Ishikawa (cell line): Measurements from ENCODE around the gene RGL3.

Experiments used
- CEBPB ChIP-seq: IDR thresholded peaks from 2 replicates; pipeline ENCODE4 v1.6.1; 2012
- EGR1 ChIP-seq: IDR thresholded peaks from 2 replicates; pipeline ENCODE4 v1.6.1; 2012
- EP300 ChIP-seq: IDR thresholded peaks from 2 replicates; pipeline ENCODE4 v1.6.1; 2012; ENCODE audit warnings: borderline replicate concordance
- FOXM1 ChIP-seq: IDR thresholded peaks from 2 replicates; pipeline ENCODE4 v1.6.1; 2012; ENCODE audit warnings: low read depth, borderline replicate concordance
- NFIC ChIP-seq: IDR thresholded peaks from 2 replicates; pipeline ENCODE4 v1.6.1; 2012
- RAD21 ChIP-seq: IDR thresholded peaks from 2 replicates; pipeline ENCODE4 v1.6.1; 2012; ENCODE audit warnings: low read depth
- TAF1 ChIP-seq: IDR thresholded peaks from 2 replicates; pipeline ENCODE4 v1.6.1; 2012; ENCODE audit warnings: low read depth, mild to moderate bottlenecking
- TCF12 ChIP-seq: IDR thresholded peaks from 2 replicates; pipeline ENCODE4 v1.6.1; 2012; ENCODE audit warnings: low read depth
- TEAD4 ChIP-seq: IDR thresholded peaks from 2 replicates; pipeline ENCODE4 v1.6.1; 2012
- YY1 ChIP-seq: IDR thresholded peaks from 2 replicates; pipeline ENCODE4 v1.6.1; 2012; ENCODE audit warnings: low read depth
- ZBTB7A ChIP-seq: IDR thresholded peaks from 2 replicates; pipeline ENCODE4 v1.6.1; 2012; ENCODE audit warnings: low read depth
- TF ChIP-seq, protein P1 (sequence below): IDR thresholded peaks from 2 replicates; pipeline ENCODE4 v1.6.1; 2012
- TF ChIP-seq, protein P2 (sequence below): IDR thresholded peaks from 2 replicates; pipeline ENCODE4 v1.6.1; 2012; ENCODE audit warnings: low read depth, mild to moderate bottlenecking
- TF ChIP-seq, protein P3 (sequence below): IDR thresholded peaks from 2 replicates; pipeline ENCODE4 v1.6.1; 2012

Gene RGL3

DNA sequence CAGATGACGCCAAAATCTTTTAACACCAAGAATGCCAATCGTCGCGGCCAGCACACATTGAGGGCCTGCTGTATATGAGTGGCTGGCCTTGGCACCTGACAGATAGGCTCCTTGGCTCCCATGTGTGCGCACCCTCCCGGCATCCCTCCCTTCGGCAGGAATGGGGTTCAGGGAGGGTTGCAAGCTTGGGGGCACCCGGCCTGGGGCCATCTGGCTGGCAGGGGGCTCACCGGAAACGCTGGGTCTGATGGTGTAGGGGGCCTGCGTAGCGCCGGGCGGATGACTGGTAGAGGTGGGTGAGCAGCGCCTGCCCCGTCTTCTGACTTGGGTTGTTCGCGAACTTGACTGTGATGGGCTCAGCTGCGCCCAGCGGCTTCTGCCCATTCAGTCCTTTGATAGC is 38.7 kb upstream of the RGL3 start:
- TF ChIP-seq ZBTB7A, result no peak
- no peak for TF ChIP-seq RAD21
- no peak for TF ChIP-seq TAF1
- TF ChIP-seq NFIC, result no peak
- TF ChIP-seq, protein P1, sequence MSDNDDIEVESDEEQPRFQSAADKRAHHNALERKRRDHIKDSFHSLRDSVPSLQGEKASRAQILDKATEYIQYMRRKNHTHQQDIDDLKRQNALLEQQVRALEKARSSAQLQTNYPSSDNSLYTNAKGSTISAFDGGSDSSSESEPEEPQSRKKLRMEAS, result no peak
- no peak for TF ChIP-seq EP300
- TF ChIP-seq EGR1, result no peak
- no peak for TF ChIP-seq FOXM1

DNA sequence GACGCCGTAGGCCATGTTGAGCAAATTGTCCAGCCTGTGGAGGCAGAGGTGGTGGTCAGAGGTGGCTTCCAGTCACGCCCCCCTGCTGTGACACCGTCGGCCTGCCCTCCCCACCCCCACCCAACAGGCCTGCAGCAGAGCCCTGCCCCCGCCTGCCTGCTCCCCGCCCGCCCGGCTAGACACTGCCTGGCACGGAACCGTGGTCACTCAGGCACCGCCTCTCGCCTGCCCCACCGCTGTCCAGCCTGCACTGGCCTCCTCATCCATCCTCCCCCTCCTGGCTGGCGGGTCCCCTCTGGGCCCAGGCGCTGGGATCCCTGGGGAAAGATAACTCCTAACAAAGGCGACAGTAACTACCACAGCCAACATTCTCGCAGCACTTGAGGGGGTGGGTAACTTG is 38.0 kb upstream of the RGL3 start:
- TF ChIP-seq RAD21 (no peak), CEBPB (no peak), EP300 (no peak), TEAD4 (no peak), TAF1 (no peak), ZBTB7A (no peak), YY1 (no peak)
- TF ChIP-seq, protein P2, sequence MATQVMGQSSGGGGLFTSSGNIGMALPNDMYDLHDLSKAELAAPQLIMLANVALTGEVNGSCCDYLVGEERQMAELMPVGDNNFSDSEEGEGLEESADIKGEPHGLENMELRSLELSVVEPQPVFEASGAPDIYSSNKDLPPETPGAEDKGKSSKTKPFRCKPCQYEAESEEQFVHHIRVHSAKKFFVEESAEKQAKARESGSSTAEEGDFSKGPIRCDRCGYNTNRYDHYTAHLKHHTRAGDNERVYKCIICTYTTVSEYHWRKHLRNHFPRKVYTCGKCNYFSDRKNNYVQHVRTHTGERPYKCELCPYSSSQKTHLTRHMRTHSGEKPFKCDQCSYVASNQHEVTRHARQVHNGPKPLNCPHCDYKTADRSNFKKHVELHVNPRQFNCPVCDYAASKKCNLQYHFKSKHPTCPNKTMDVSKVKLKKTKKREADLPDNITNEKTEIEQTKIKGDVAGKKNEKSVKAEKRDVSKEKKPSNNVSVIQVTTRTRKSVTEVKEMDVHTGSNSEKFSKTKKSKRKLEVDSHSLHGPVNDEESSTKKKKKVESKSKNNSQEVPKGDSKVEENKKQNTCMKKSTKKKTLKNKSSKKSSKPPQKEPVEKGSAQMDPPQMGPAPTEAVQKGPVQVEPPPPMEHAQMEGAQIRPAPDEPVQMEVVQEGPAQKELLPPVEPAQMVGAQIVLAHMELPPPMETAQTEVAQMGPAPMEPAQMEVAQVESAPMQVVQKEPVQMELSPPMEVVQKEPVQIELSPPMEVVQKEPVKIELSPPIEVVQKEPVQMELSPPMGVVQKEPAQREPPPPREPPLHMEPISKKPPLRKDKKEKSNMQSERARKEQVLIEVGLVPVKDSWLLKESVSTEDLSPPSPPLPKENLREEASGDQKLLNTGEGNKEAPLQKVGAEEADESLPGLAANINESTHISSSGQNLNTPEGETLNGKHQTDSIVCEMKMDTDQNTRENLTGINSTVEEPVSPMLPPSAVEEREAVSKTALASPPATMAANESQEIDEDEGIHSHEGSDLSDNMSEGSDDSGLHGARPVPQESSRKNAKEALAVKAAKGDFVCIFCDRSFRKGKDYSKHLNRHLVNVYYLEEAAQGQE, result no peak

DNA sequence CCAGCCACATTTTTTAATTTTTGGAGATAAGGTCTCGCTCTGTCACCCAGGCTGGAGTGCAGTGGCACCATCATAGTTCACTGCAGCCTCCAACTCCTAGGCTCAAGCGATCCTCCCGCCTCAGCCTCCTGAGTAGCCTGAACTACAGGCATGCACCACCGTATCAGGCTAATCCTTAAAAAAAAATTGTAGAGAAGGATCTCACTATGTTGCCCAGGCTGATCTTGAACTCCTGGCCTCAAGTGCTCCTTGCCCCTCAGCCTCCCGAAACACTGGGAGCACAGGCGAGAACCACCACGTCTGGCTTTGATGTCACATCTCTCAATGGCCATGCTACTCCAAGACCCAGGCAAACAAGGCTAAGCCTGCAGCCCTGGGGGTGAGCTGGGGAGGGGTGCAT is 37.5 kb upstream of the RGL3 start:
- TF ChIP-seq TCF12, result no peak
- TF ChIP-seq, protein P3, sequence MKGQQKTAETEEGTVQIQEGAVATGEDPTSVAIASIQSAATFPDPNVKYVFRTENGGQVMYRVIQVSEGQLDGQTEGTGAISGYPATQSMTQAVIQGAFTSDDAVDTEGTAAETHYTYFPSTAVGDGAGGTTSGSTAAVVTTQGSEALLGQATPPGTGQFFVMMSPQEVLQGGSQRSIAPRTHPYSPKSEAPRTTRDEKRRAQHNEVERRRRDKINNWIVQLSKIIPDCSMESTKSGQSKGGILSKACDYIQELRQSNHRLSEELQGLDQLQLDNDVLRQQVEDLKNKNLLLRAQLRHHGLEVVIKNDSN, result no peak
- no peak for TF ChIP-seq FOXM1
- TF ChIP-seq TEAD4, result no peak
- TF ChIP-seq YY1, result no peak
- TF ChIP-seq ZBTB7A, result no peak

DNA sequence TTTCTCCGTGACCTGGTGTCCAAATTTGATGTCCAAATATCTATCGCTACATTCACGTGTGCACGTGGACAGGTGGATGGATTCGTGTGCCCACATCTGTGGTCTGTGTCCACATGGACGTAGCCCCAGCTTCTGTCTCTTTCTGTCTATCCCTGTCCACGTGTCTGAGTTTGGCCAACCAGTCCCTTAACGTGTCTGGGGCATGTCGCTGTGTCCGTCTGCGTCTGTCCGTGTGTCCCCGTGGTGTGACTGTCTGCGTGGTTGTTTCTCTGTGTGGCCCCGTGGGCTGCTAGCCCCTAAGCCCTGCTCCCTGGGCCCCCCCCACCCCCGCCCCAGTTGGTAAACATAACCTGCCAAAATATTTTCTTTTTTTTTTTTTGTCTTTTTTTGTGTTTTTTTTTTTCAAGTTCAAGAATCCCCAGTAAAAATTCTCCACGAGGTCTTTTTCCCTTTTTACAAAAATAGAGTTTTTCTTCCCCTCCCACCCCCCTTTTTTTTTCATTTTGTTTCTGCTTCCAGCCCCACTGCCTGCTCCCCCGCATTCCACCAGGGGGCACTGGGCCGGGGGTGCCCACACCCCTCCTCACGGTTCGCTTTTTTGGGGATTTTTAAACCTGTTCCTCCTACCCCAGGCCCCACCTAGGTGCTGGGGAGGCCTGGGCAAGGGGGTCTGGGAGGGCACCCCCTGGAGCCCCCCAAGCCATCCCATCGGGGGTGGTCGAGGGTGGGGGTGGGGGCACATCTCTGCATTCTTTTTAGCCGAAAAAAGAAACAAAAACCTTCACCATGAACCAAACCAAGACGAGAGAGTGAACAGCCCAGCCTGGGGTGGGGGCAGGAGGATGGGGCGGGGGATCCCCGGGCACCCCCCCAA is 34.6 kb upstream of the RGL3 start:
- 0 out of 2 replicates have a peak, but pooled peaks have one; percentile 18 for TF ChIP-seq ZBTB7A
- TF ChIP-seq, protein P3, result no peak
- no peak for TF ChIP-seq YY1

DNA sequence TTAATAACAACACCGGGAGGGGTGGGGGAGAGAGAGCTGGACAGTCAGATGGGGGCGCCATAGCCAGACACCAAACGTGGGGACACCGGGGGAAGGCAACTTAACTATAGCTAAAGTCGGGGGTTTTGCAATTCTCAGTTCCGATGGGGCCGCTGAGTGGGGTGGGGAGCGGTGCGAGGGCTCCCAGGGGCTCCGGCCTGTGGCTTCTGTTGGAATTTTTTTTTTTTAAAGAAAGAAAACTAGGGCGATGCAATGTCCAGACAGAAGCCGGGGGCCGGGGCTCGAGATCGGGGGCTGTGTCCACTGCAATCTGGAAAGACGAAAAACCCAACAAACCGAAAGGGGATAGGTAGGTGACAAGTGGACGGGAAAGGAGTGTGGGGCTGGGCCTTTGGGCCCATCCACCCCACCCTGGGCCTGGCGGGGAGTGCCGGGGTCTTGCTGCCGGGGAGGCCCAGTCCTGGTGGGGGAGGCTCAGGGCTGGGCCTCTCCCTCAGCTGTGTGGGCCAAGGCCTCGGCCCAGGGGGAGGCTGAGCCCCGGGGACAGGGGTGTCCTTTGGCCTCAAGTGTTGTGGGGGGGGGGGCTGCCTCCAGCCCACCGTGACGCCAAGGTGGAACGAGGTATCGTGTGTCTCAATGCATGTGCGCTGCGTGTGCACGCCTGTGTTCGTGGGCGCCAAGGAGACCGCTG is 33.7 kb upstream of the RGL3 start:
- TF ChIP-seq RAD21 (peak; percentile 24; the same call in 1 of the 2 replicates), EP300 (no peak), YY1 (no peak), NFIC (no peak), TAF1 (no peak), ZBTB7A (peak; percentile 39; the same call in 1 of the 2 replicates), EGR1 (no peak)
- TF ChIP-seq, protein P3, result no peak

DNA sequence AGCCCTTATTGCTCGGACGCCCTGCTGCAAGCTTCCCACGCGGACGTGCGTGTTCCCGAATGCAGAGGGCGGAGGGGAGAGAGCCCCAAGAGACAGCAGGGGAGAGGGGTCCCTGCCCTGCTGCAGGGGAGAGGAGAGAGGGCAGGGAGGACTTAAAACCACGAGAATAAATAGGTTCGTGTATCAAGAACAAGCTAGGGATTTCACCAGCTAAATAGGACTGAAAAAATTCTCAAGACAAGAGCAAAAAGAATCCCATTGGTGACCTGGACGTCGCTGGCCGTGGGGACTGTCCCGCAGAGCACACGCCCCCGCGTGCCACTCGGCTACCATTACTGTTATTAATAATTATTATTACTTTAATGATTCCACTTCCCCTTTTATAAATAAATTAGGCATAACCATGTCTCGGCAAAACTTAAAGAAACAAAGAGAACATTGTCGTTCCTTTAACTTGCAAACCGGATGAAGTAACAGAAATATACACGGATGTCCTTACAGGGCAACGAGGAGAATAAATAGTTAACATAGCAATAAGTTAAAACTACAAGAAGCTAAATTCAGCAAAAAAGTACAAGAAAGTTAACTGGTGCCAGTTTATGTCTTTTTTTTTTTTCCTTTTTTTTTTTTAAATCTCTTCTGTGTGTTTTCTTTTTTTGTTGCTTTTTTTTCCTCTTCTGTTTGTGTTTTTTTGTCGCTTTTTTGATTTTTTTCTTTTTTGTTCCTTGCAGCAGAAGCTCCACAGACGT is 32.9 kb upstream of the RGL3 start:
- TF ChIP-seq, protein P1, result no peak

DNA sequence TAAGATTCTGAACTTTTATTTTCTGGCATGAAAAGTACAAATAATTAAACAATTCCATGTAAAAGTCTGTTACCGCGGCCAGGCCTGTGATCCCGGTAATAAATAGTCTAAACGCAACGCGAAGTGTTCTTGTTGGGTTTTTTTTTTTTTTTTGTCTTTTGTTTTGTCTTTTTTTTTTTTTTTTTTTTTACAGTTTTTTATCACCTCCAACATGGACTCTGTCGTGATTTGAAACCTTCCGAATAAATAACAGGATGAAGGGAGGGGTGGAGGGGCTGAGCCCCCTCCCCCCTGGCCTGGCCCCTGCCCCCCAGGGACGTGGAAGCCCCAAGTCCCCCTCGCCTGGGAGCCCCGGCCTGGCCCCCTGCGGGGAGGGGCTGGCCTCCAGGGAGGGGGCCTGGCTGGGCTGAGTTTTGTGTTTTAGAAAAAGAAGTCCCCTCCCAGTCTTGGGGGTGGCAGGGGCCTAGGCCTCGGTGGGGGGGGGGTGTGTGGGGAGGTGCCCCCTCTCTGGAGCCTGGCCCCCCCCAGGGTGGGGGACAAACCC is 32.3 kb upstream of the RGL3 start:
- TF ChIP-seq, protein P3, result no peak
- TF ChIP-seq EGR1, result no peak
- TF ChIP-seq YY1, result no peak
- no peak for TF ChIP-seq EP300
- TF ChIP-seq RAD21, result no peak
- TF ChIP-seq TEAD4, result no peak
- TF ChIP-seq, protein P1, result no peak
- TF ChIP-seq TCF12, result no peak
